Progenitor cell of endocrine pancreas (in vitro differentiated cells): ENCODE measurements around the gene ITGB2. TPM values are rescaled to one million over a fixed set of nuclear protein-coding genes. Genes with fewer than 3 reads are reported as not detected.

Source experiments
- DNase-seq: peaks from one replicate; pipeline ENCODE4 v3.0.0; 2021; ENCODE audit warnings: low spot score; ENCODE audit not compliant: unreplicated experiment
- H3K27ac Mint-ChIP-seq: 2 replicates; pipeline ENCODE4 v1.8.0; 2021; ENCODE audit warnings: mild to moderate bottlenecking, moderate library complexity, mixed read lengths
- H3K27me3 Mint-ChIP-seq: 2 replicates; pipeline ENCODE4 v1.8.0; 2021; ENCODE audit warnings: mixed read lengths
- H3K36me3 Mint-ChIP-seq: 2 replicates; pipeline ENCODE4 v1.8.0; 2022; ENCODE audit warnings: mixed read lengths; ENCODE audit not compliant: insufficient read depth
- H3K4me1 Mint-ChIP-seq: 2 replicates; pipeline ENCODE4 v1.8.0; 2021; ENCODE audit warnings: low read depth, mixed read lengths
- H3K4me3 Mint-ChIP-seq: 2 replicates; pipeline ENCODE4 v1.8.0; 2021; ENCODE audit warnings: low read depth, mild to moderate bottlenecking, moderate library complexity, mixed read lengths
- H3K9me3 Mint-ChIP-seq: 2 replicates; pipeline ENCODE4 v1.8.0; 2021; ENCODE audit warnings: low read depth, mixed read lengths
- CTCF ChIP-seq: fragments of 200-600 bp; sonication (generic); IDR thresholded peaks from one replicate; pipeline ENCODE4 v1.5.0; 2021; ENCODE audit warnings: antibody characterized with exemption, mild to moderate bottlenecking; ENCODE audit not compliant: unreplicated experiment
- total RNA-seq: library from RNA; stranded (reverse); gene quantifications from 2 replicates; pipeline ENCODE4 v1.2.1, GENCODE V29; 2021

Gene ITGB2
- total RNA-seq, 1 donor from 2014 or later: 0.41 TPM

- Mint-ChIP-seq H3K9me3 (no peaks in the 10 kb centered on the region), H3K36me3 (no peaks in the 10 kb centered on the region), H3K4me1 (no peaks in the 10 kb centered on the region), H3K4me3 (no peak overlapping the region), H3K27ac (no peak overlapping the region), H3K27me3 (peaks cover 36% of the 10 kb centered on the region)
- no peak for TF ChIP-seq CTCF
- no peak for DNase-seq
These were observed 8.6 kb downstream of the ITGB2 start for GRCh38 chr21:44912158-44912473.

- Mint-ChIP-seq H3K27ac (no peak overlapping the region), H3K27me3 (peaks cover 33% of the 10 kb centered on the region), H3K4me1 (no peaks in the 10 kb centered on the region), H3K4me3 (no peak overlapping the region), H3K9me3 (no peaks in the 10 kb centered on the region), H3K36me3 (no peaks in the 10 kb centered on the region)
- TF ChIP-seq CTCF: no peak
- DNase-seq: no peak
These were observed 9.1 kb downstream of the ITGB2 start for GRCh38 chr21:44911384-44912157.

- Mint-ChIP-seq H3K9me3 (no peaks in the 10 kb centered on the region), H3K27me3 (peaks cover 34% of the 10 kb centered on the region), H3K36me3 (no peaks in the 10 kb centered on the region), H3K4me3 (no peak overlapping the region), H3K4me1 (no peaks in the 10 kb centered on the region), H3K27ac (no peak overlapping the region)
- no peak for TF ChIP-seq CTCF
- no peak for DNase-seq
These were observed 9.7 kb downstream of the ITGB2 start for GRCh38 chr21:44911068-44911383.

GRCh38 chr21:44910229-44911067 is 10.3 kb downstream of the ITGB2 start:
- H3K4me3 Mint-ChIP-seq: no peak overlapping the region
- H3K4me1 Mint-ChIP-seq: no peaks in the 10 kb centered on the region
- no peaks in the 10 kb centered on the region for H3K9me3 Mint-ChIP-seq
- no peak for DNase-seq
- peaks cover 31% of the 10 kb centered on the region for H3K27me3 Mint-ChIP-seq
- no peak for TF ChIP-seq CTCF
- H3K27ac Mint-ChIP-seq: no peak overlapping the region
- no peaks in the 10 kb centered on the region for H3K36me3 Mint-ChIP-seq

- Mint-ChIP-seq H3K9me3 (no peaks in the 10 kb centered on the region), H3K36me3 (no peaks in the 10 kb centered on the region)
These were observed 11.0 kb downstream of the ITGB2 start for GRCh38 chr21:44909719-44910118.

More at GRCh38 chr21:44909719-44910118, 11.0 kb downstream of the ITGB2 start:
- H3K4me1 Mint-ChIP-seq: no peaks in the 10 kb centered on the region
- H3K27me3 Mint-ChIP-seq: peaks cover 27% of the 10 kb centered on the region
- DNase-seq: no peak
- no peak for TF ChIP-seq CTCF
- no peak overlapping the region for H3K4me3 Mint-ChIP-seq
- H3K27ac Mint-ChIP-seq: no peak overlapping the region
